K562 (cell line): ENCODE results near the gene SAV1. TPM values are rescaled to one million over a fixed set of nuclear protein-coding genes. Genes with fewer than 3 reads are reported as not detected.

Experiments
- CBX2 ChIP-seq: fragments of 200-600 bp; sonication (generic); IDR thresholded peaks from one replicate; pipeline ENCODE4 v1.6.1; 2012; ENCODE audit warnings: mild to moderate bottlenecking, low read length, inconsistent platforms; ENCODE audit not compliant: insufficient read depth, poor library complexity, severe bottlenecking
- E2F6 ChIP-seq, 2 experiments: IDR thresholded peaks; 2 replicates each; pipeline ENCODE4 v1.6.1; 2011; ENCODE audit warnings: borderline replicate concordance in 1 of 2, control low read depth in 1 of 2, low read depth in 1 of 2, low read length in 1 of 2, mild to moderate bottlenecking in 1 of 2, mixed read lengths in 1 of 2, moderate library complexity in 1 of 2; ENCODE audit not compliant: insufficient read depth in 1 of 2, insufficient read length in 1 of 2, poor library complexity in 1 of 2, severe bottlenecking in 1 of 2; ENCODE audit errors: extremely low read depth in 1 of 2
- ESRRB ChIP-seq: fragments of 250-450 bp; sonication (Bioruptor Pico); IDR thresholded peaks from 2 replicates; pipeline ENCODE4 v1.5.0; 2020; ENCODE audit warnings: mild to moderate bottlenecking, moderate library complexity, borderline replicate concordance
- HNRNPL ChIP-seq: fragments of 200-400 bp; formaldehyde crosslinking; IDR thresholded peaks from 2 replicates; pipeline ENCODE4 v1.6.1; 2017; ENCODE audit warnings: low read depth, mild to moderate bottlenecking, low read length
- MAZ ChIP-seq, 2 experiments: fragments of 450-650 bp in 1 of 2; sonication (generic) in 1 of 2; formaldehyde crosslinking; IDR thresholded peaks in 1 of 2; conservative IDR thresholded peaks in 1 of 2; 2 replicates each; pipeline versions ENCODE4 v1.4.0 to v1.5.0; 2020; ENCODE audit warnings: mild to moderate bottlenecking in 1 of 2, missing genetic modification reagents in 1 of 2
- MEF2A ChIP-seq: IDR thresholded peaks from 2 replicates; pipeline ENCODE4 v1.6.1; 2011; ENCODE audit warnings: low read depth, mild to moderate bottlenecking, low read length, moderate library complexity; ENCODE audit not compliant: control insufficient read depth
- NFATC3 ChIP-seq: fragments of 450-650 bp; IDR thresholded peaks from 2 replicates; pipeline ENCODE4 v1.6.1; 2017; ENCODE audit warnings: mild to moderate bottlenecking
- PCBP2 ChIP-seq: fragments of 200-400 bp; formaldehyde crosslinking; IDR thresholded peaks from 2 replicates; pipeline ENCODE4 v1.6.1; 2018; ENCODE audit warnings: low read length, low read depth, mild to moderate bottlenecking, moderate library complexity; ENCODE audit not compliant: poor library complexity, severe bottlenecking
- REST ChIP-seq, 2 experiments: fragments of 450-650 bp; formaldehyde crosslinking in 1 of 2; IDR thresholded peaks; 2 replicates each; pipeline versions ENCODE4 v1.4.0 to v1.6.1; 2014 to 2020; ENCODE audit warnings: mild to moderate bottlenecking in 2 of 2, borderline replicate concordance in 1 of 2, low read depth in 1 of 2
- SIN3B ChIP-seq: fragments of 450-650 bp; IDR thresholded peaks from 2 replicates; pipeline ENCODE4 v1.6.1; 2017; ENCODE audit warnings: low read depth, mild to moderate bottlenecking, moderate library complexity
- SMAD3 ChIP-seq: fragments of 450-650 bp; formaldehyde crosslinking; conservative IDR thresholded peaks from 2 replicates; pipeline ENCODE4 v1.4.0; 2020; ENCODE audit warnings: mild to moderate bottlenecking
- TBL1XR1 ChIP-seq, 2 experiments: IDR thresholded peaks; 2 replicates each; pipeline ENCODE4 v1.6.1; 2012; ENCODE audit warnings: improper control_type of control experiment in 2 of 2, low read length in 2 of 2, mild to moderate bottlenecking in 1 of 2
- TEAD1 ChIP-seq, 2 experiments: fragments of 450-650 bp in 1 of 2; sonication (generic) in 1 of 2; formaldehyde crosslinking; IDR thresholded peaks; 2 replicates each; pipeline versions ENCODE4 v1.4.0 to v1.8.0; 2020 to 2022; ENCODE audit warnings: mild to moderate bottlenecking in 2 of 2, missing genetic modification reagents in 1 of 2
- ZNF282 ChIP-seq: sonication (generic); formaldehyde crosslinking; IDR thresholded peaks from 2 replicates; pipeline ENCODE4 v1.8.1; 2023; ENCODE audit warnings: missing genetic modification reagents
- ZNF444 ChIP-seq: fragments of 250-450 bp; sonication (Bioruptor Pico); IDR thresholded peaks from 2 replicates; pipeline ENCODE4 v1.4.0; 2020; ENCODE audit warnings: mild to moderate bottlenecking, moderate library complexity
- polyA plus RNA-seq, 8 experiments: library from polyadenylated mRNA; depleted of rRNA in 4 of 8; stranded (reverse) in 5 of 8; unstranded in 3 of 8; fragments of >200 nt; fragmentation: Nextera tagmentation in 2 of 8; fragmentation: Illumina TruSeq in 1 of 8; extraction: Ambion mirVana in 2 of 8; extraction: Trizol in 1 of 8; gene quantifications; 2 replicates each; pipeline versions ENCODE4 v1.2.1 to v1.2.3, GENCODE V29; 2011 to 2014; ENCODE audit warnings: inconsistent platforms in 1 of 8, missing spikeins in 1 of 8
- total RNA-seq, 7 experiments: library from RNA; depleted of rRNA in 6 of 7; stranded (reverse); fragments of >200 nt in 6 of 7; fragmentation: Illumina TruSeq in 2 of 7; extraction: Trizol in 2 of 7; gene quantifications; 2 replicates each; pipeline versions ENCODE4 v1.2.1 to v1.2.3, GENCODE V29; 2011 to 2021; ENCODE audit warnings: low replicate concordance in 1 of 7

Gene SAV1
- total and polyA plus RNA-seq, 9 of the 15 experiments (the other 6 are each of a cell fraction or from before 2014, with no cell fraction given): 6.5 to 18.1 (median 16.1) TPM

GRCh38 chr14:50667996-50668825, at the start of gene SAV1 (continued):
- TF ChIP-seq REST (IDR thresholded peaks at IDR 0.05; ENCODE audit: borderline replicate concordance) (peak; percentile 5; the same call in 1 of the 2 replicates), REST (CRISPR knock-in tag; IDR thresholded peaks at IDR 0.05; ENCODE audit: low read depth) (no peak), SMAD3 (CRISPR knock-in tag) (no peak; the same call in 1 of the 2 replicates), ESRRB (CRISPR knock-in tag) (no peak), SIN3B (0 out of 2 replicates have a peak, but pooled peaks have one; percentile 27), ZNF282 (no peak), TEAD1 (CRISPR knock-in tag; IDR thresholded peaks at IDR 0.05) (0 out of 4 replicates have a peak, but pooled peaks of 1 of the 2 experiments have one; percentile 9), NFATC3 (no peak), MAZ (CRISPR knock-in tag; conservative IDR thresholded peaks at IDR 0.05 in 1 of 2, IDR thresholded peaks at IDR 0.05 in 1 of 2) (peak; percentile 43 to 47; a peak in 1 of 4 replicates), ZNF444 (CRISPR knock-in tag) (no peak), PCBP2 (no peak), MEF2A (no peak), TBL1XR1 (IDR thresholded peaks at IDR 0.05; ENCODE audit: low read length in 2 of 2) (0 out of 4 replicates have a peak, but pooled peaks of 1 of the 2 experiments have one; percentile 43), E2F6 (IDR thresholded peaks at IDR 0.05; ENCODE audit: borderline replicate concordance in 1 of 2, extremely low read depth in 1 of 2, insufficient read depth in 1 of 2, insufficient read length in 1 of 2, low read depth in 1 of 2, low read length in 1 of 2, poor library complexity in 1 of 2, severe bottlenecking in 1 of 2) (peak in 1 of 2 experiments; percentile 69), CBX2 (no peak), HNRNPL (peak; percentile 52; the same call in 1 of the 2 replicates)
